HepG2 (cell line): Measurements from ENCODE around the gene LCE3B. TPM values are rescaled to one million over a fixed set of nuclear protein-coding genes. Genes with fewer than 3 reads are reported as not detected.
A peak's percentile ranks its signal among the peaks of the same experiment; 100 is the strongest.

ENCODE experiments used
- ATAC-seq: fragments of 200-7000 bp; cut with Tn5 transposase; 3 replicates; pipeline ENCODE4 v1.9.1; 2020; ENCODE audit warnings: mild to moderate bottlenecking, moderate library complexity
- BruUV-seq: library from RNA; stranded (reverse); fragments of 400-500 nt; replicated peaks from 2 replicates; lab custom pipeline; 2021; lab: Mats Ljungman, UMichigan
- CTCF ChIA-PET: fragments of 300-600 bp; formaldehyde crosslinking; extraction: SDS; loops from one replicate; lab custom pipeline; 2021; ENCODE audit warnings: low total read pairs, inconsistent platforms, low intra/inter-chr PET ratio; lab: Yijun Ruan, JAX
- POLR2A ChIA-PET: fragments of 350-600 bp; sonication (Branson Sonifier 250); formaldehyde crosslinking; loops from one replicate; lab custom pipeline; 2020; ENCODE audit warnings: antibody characterized with exemption, inconsistent platforms; lab: Yijun Ruan, JAX
- DNase-seq: peaks from one replicate; pipeline ENCODE4 v3.0.0-alpha.2; 2015; ENCODE audit warnings: low spot score
- FAIRE-seq: peaks from 3 replicates; lab custom pipeline; 2011; peaks lifted over from hg19 to GRCh38; lab: Jason Lieb, UNC
- H2AFZ ChIP-seq: one replicate; pipeline ENCODE4 v1.6.1; 2011; ENCODE audit warnings: low read length, inconsistent platforms
- H3K27ac ChIP-seq: fragments of 300-600 bp; 3 replicates; pipeline ENCODE4 v1.8.0; 2011; ENCODE audit warnings: mixed run types, mild to moderate bottlenecking, mixed read lengths, low read length, inconsistent platforms; ENCODE audit not compliant: insufficient read depth; ENCODE audit errors: extremely low read length
- H3K27me3 ChIP-seq, 2 experiments: fragments of 200-600 bp in 1 of 2; 2 replicates in 1 of 2; 3 replicates in 1 of 2; pipeline versions ENCODE4 v1.6.0 to v1.8.0; 2011; ENCODE audit warnings: low read length in 2 of 2, mild to moderate bottlenecking in 2 of 2, moderate library complexity in 2 of 2, inconsistent platforms in 1 of 2; ENCODE audit not compliant: insufficient read depth in 2 of 2, control insufficient read depth in 1 of 2
- H3K36me3 ChIP-seq, 2 experiments: fragments of 200-600 bp in 1 of 2; replicated peaks in 1 of 2; 2 replicates in 1 of 2; 3 replicates in 1 of 2; pipeline versions ENCODE4 v1.5.1 to v1.8.0; 2011; ENCODE audit warnings: low read length in 2 of 2, inconsistent platforms in 1 of 2; ENCODE audit not compliant: insufficient read depth in 2 of 2, control insufficient read depth in 1 of 2
- H3K4me1 ChIP-seq: 2 replicates; pipeline ENCODE4 v1.5.1; 2012; ENCODE audit warnings: low read length, inconsistent platforms; ENCODE audit not compliant: insufficient read depth
- H3K4me2 ChIP-seq: 2 replicates; pipeline ENCODE4 v1.6.0; 2011; ENCODE audit warnings: low read depth, low read length, inconsistent platforms
- H3K4me3 ChIP-seq, 3 experiments: fragments of 200-600 bp in 1 of 3; sonication (generic), shearing (Covaris generic) in 1 of 3; replicated peaks in 1 of 3; 2 replicates each; pipeline ENCODE4 v1.5.1; 2011 to 2016; ENCODE audit warnings: low read length in 3 of 3, inconsistent platforms in 2 of 3, low read depth in 2 of 3, mild to moderate bottlenecking in 2 of 3, control low read depth in 1 of 3, mixed read lengths in 1 of 3; ENCODE audit not compliant: insufficient read depth in 1 of 3
- H3K79me2 ChIP-seq: one replicate; pipeline ENCODE4 v1.6.1; 2011; ENCODE audit warnings: low read length, inconsistent platforms; ENCODE audit not compliant: insufficient read depth
- H3K9ac ChIP-seq: 2 replicates; pipeline ENCODE4 v1.6.0; 2011; ENCODE audit warnings: mild to moderate bottlenecking, low read depth, low read length, inconsistent platforms; ENCODE audit not compliant: insufficient read depth
- H3K9me3 ChIP-seq: 2 replicates; pipeline ENCODE4 v1.5.1; 2012; ENCODE audit warnings: mild to moderate bottlenecking, low read length
- H4K20me1 ChIP-seq: 2 replicates; pipeline ENCODE4 v1.6.0; 2011; ENCODE audit warnings: inconsistent platforms, mild to moderate bottlenecking, low read length, moderate library complexity; ENCODE audit not compliant: insufficient read depth
- CBFB ChIP-seq: sonication (generic); formaldehyde crosslinking; IDR thresholded peaks from 2 replicates; pipeline ENCODE4 v1.4.0; 2020; ENCODE audit warnings: missing genetic modification reagents
- CBX5 ChIP-seq: sonication (generic); formaldehyde crosslinking; IDR thresholded peaks from 2 replicates; pipeline ENCODE4 v1.4.0; 2020; ENCODE audit warnings: missing genetic modification reagents, borderline replicate concordance
- EHMT2 ChIP-seq: fragments of 200-600 bp; sonication (generic); IDR thresholded peaks from 2 replicates; pipeline ENCODE4 v1.7.0; 2017; ENCODE audit warnings: antibody characterized with exemption, low read depth, low read length, borderline replicate concordance
- ETV5 ChIP-seq: IDR thresholded peaks from 2 replicates; pipeline ENCODE4 v1.6.1; 2018; ENCODE audit warnings: missing biosample characterization, missing genetic modification reagents, inconsistent platforms, borderline replicate concordance
- FOXA1 ChIP-seq, 2 experiments: fragments of 450-650 bp in 1 of 2; sonication (generic) in 1 of 2; formaldehyde crosslinking in 1 of 2; IDR thresholded peaks; 2 replicates each; pipeline versions ENCODE4 v1.4.0 to v1.6.1; 2016 to 2020; ENCODE audit warnings: missing genetic modification reagents in 1 of 2
- RAD21 ChIP-seq: fragments of 450-650 bp; formaldehyde crosslinking; IDR thresholded peaks from 2 replicates; pipeline ENCODE4 v1.5.0; 2020; ENCODE audit warnings: mild to moderate bottlenecking
- SMC3 ChIP-seq: IDR thresholded peaks from 2 replicates; pipeline ENCODE4 v1.6.1; 2011; ENCODE audit warnings: low read length, improper control_type of control experiment
- STAG1 ChIP-seq: sonication (generic); formaldehyde crosslinking; IDR thresholded peaks from 2 replicates; pipeline ENCODE4 v1.4.0; 2020; ENCODE audit warnings: missing genetic modification reagents
- ZNF12 ChIP-seq: sonication (generic); formaldehyde crosslinking; IDR thresholded peaks from 2 replicates; pipeline ENCODE4 v1.5.0; 2020; ENCODE audit warnings: missing genetic modification reagents
- ZNF362 ChIP-seq: sonication (generic); formaldehyde crosslinking; IDR thresholded peaks from 2 replicates; pipeline ENCODE4 v1.4.0; 2020; ENCODE audit warnings: missing genetic modification reagents, mild to moderate bottlenecking, borderline replicate concordance
- ZNF678 ChIP-seq: sonication (generic); formaldehyde crosslinking; IDR thresholded peaks from 2 replicates; pipeline ENCODE4 v1.4.0; 2020; ENCODE audit warnings: mild to moderate bottlenecking, missing genetic modification reagents
- ZNF709 ChIP-seq: sonication (generic); formaldehyde crosslinking; IDR thresholded peaks from 2 replicates; pipeline ENCODE4 v1.5.0; 2020; ENCODE audit warnings: mild to moderate bottlenecking, missing genetic modification reagents
- WGBS: methylation state at CpG from one replicate; pipeline ENCODE4 v1.1.6; 2017; ENCODE audit warnings: low lambda C conversion rate; 5-methylcytosine and 5-hydroxymethylcytosine counted together
- in situ Hi-C: cut with HindIII; loops from 2 replicates; pipeline ENCODE4 v1.10.0; 2017; ENCODE audit warnings: low pct_unique_long_range_greater_than_20kb; ENCODE audit not compliant: extremely low pct_ligation_motif_present
- intact Hi-C: fragments of 100-400 bp; cut with micrococcal nuclease; formaldehyde crosslinking; loops from one replicate; pipeline ENCODE4 v1.10.0; 2022; ENCODE audit not compliant: unreplicated experiment
- polyA plus RNA-seq, 8 experiments: library from polyadenylated mRNA; depleted of rRNA in 3 of 8; stranded (reverse) in 7 of 8; unstranded in 1 of 8; fragments of >200 nt; fragmentation: Illumina TruSeq in 4 of 8; extraction: Trizol in 4 of 8; gene quantifications; 2 replicates each; pipeline versions ENCODE4 v1.2.1 to v1.2.3, GENCODE V29; 2011 to 2016; ENCODE audit warnings: low read depth in 4 of 8, missing spikeins in 1 of 8, mixed read lengths in 1 of 8; ENCODE audit not compliant: insufficient read depth in 1 of 8
- total RNA-seq, 5 experiments: library from RNA; depleted of rRNA; stranded (reverse); fragments of >200 nt; fragmentation: Illumina TruSeq; extraction: Trizol; gene quantifications; 2 replicates each; pipeline ENCODE4 v1.2.3, GENCODE V29; 2016; ENCODE audit warnings: low read depth in 1 of 5
- TF ChIP-seq, protein P1 (sequence below): sonication (generic); formaldehyde crosslinking; IDR thresholded peaks from 2 replicates; pipeline ENCODE4 v1.5.0; 2020; ENCODE audit warnings: mild to moderate bottlenecking, missing genetic modification reagents, moderate library complexity

Gene LCE3B
- total and polyA plus RNA-seq, 2 of the 13 experiments (the other 11 are each of a cell fraction or from before 2014, with no cell fraction given) = not detected

- TF ChIP-seq ZNF12 (CRISPR knock-in tag) (no peak), CBX5 (CRISPR knock-in tag) (no peak), ETV5 (CRISPR knock-in tag) (no peak), FOXA1 (IDR thresholded peaks at IDR 0.05) (no peak), FOXA1 (CRISPR knock-in tag; IDR thresholded peaks at IDR 0.05) (no peak), ZNF678 (no peak)
- CTCF ChIA-PET = no interaction called here
- Histone ChIP-seq H4K20me1 (no peaks in the 10 kb centered on the region), H3K36me3 (no peaks in the 10 kb centered on the region), H3K27me3 (no peaks in the 10 kb centered on the region), H3K4me1 (no peaks in the 10 kb centered on the region), H3K4me2 (no peak overlapping the region), H3K27ac (no peak overlapping the region), H3K4me3 (no peak overlapping the region), H3K9ac (no peak overlapping the region), H3K79me2 (no peaks in the 10 kb centered on the region), H2AFZ (no peak overlapping the region), H3K9me3 (no peaks in the 10 kb centered on the region)
- POLR2A ChIA-PET = no interaction called here
- DNase-seq (no peak), ATAC-seq (no peak), FAIRE-seq (no peak)
- intact Hi-C loops = no loop called here
- no TSS peak for BruUV-seq
- in situ Hi-C loops = no loop called here
Measured at GRCh38 chr1:152646656-152647055, 33.0 kb downstream of the LCE3B start.

GRCh38 chr1:152654110-152654509 lies 40.5 kb downstream of the LCE3B start:
- FAIRE-seq (no peak), DNase-seq (peak; percentile 59), ATAC-seq (peak; percentile 82)
- 30% methylated on average over 10 of the region's 10 CpGs for whole genome bisulfite sequencing
- Histone ChIP-seq H3K9me3 (no peaks in the 10 kb centered on the region), H3K27ac (no peak overlapping the region), H2AFZ (no peak overlapping the region), H4K20me1 (no peaks in the 10 kb centered on the region), H3K4me3 (no peak overlapping the region), H3K79me2 (no peaks in the 10 kb centered on the region), H3K4me1 (no peaks in the 10 kb centered on the region), H3K36me3 (no peaks in the 10 kb centered on the region), H3K9ac (no peak overlapping the region), H3K27me3 (no peaks in the 10 kb centered on the region), H3K4me2 (no peak overlapping the region)
- ChIA-PET POLR2A (no interaction called here), CTCF (interaction anchor here (1.1 to 1.9 kb wide), 4 partner anchors 81 to 539 kb away, joined by 3 to 9 read pairs (median 4); no protein-coding TSS in a partner anchor)
- in situ Hi-C loops (no loop called here), intact Hi-C loops (loop anchor here (1.0 to 5.0 kb wide), 2 partner anchors 81 to 213 kb away; no protein-coding TSS in a partner anchor)
- peak; percentile 64; the same call in 1 of the 2 replicates for TF ChIP-seq SMC3
- TF ChIP-seq, protein P1, sequence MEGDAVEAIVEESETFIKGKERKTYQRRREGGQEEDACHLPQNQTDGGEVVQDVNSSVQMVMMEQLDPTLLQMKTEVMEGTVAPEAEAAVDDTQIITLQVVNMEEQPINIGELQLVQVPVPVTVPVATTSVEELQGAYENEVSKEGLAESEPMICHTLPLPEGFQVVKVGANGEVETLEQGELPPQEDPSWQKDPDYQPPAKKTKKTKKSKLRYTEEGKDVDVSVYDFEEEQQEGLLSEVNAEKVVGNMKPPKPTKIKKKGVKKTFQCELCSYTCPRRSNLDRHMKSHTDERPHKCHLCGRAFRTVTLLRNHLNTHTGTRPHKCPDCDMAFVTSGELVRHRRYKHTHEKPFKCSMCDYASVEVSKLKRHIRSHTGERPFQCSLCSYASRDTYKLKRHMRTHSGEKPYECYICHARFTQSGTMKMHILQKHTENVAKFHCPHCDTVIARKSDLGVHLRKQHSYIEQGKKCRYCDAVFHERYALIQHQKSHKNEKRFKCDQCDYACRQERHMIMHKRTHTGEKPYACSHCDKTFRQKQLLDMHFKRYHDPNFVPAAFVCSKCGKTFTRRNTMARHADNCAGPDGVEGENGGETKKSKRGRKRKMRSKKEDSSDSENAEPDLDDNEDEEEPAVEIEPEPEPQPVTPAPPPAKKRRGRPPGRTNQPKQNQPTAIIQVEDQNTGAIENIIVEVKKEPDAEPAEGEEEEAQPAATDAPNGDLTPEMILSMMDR (CRISPR knock-in tag) = peak; percentile 72
- TF ChIP-seq RAD21 = peak; percentile 11; the same call in 1 of the 2 replicates
- peak; percentile 56 for TF ChIP-seq STAG1 (CRISPR knock-in tag)
- TF ChIP-seq ZNF362 = peak; percentile 45; the same call in 1 of the 2 replicates
- TF ChIP-seq CBFB (CRISPR knock-in tag) = no peak
- no peak for TF ChIP-seq EHMT2
- TF ChIP-seq ZNF709 (CRISPR knock-in tag) = no peak
- no TSS peak for BruUV-seq
